ENCODE results near the gene ZCCHC14. TPM values are rescaled to one million over a fixed set of nuclear protein-coding genes. Genes with fewer than 3 reads are reported as not detected.

The ZCCHC14 gene
- total and polyA plus RNA-seq, 2 of the 13 experiments (the other 11 are each of a cell fraction or from before 2014, with no cell fraction given) = 12.4 to 12.5 TPM

DNA sequence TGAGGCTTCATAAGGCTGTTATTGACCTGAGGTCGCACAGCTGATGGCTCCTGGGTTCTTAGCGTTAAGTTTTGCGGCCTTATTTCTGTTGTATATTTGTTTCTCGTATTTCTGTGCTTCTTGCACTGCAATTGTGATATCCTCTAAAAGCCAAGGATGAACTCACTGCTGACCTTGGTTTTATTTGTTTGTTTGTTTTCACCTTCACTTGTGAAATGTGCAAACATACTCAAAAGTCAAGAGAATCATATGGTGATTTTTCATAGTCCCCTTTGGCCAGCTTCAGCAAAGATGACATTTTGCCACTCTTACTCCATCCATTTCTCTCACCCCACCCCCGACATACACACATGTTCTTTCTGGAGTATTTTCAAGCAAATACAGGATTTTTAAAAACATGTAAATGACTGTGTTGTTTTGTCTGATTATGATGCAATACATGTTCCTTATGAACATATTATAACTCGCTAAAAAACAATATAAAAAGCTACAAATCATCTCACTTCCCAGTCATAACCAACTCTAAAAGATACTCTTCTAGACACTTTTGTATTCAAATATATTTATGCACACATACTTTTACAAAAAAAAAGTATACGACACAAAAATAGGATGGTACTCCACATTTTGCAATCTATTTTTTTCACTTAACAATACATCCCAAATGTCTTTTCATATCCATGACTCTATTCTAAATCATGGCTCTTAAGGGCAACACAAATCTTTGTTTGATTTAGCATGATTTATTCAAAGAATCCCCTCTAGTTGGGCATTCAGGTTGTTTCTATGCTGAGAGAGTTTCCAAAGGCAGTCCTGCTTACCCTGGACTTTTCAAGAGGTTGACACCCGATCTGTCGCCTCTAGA lies 5.7 kb upstream of the ZCCHC14 start (continued):
- TF ChIP-seq, protein P1, sequence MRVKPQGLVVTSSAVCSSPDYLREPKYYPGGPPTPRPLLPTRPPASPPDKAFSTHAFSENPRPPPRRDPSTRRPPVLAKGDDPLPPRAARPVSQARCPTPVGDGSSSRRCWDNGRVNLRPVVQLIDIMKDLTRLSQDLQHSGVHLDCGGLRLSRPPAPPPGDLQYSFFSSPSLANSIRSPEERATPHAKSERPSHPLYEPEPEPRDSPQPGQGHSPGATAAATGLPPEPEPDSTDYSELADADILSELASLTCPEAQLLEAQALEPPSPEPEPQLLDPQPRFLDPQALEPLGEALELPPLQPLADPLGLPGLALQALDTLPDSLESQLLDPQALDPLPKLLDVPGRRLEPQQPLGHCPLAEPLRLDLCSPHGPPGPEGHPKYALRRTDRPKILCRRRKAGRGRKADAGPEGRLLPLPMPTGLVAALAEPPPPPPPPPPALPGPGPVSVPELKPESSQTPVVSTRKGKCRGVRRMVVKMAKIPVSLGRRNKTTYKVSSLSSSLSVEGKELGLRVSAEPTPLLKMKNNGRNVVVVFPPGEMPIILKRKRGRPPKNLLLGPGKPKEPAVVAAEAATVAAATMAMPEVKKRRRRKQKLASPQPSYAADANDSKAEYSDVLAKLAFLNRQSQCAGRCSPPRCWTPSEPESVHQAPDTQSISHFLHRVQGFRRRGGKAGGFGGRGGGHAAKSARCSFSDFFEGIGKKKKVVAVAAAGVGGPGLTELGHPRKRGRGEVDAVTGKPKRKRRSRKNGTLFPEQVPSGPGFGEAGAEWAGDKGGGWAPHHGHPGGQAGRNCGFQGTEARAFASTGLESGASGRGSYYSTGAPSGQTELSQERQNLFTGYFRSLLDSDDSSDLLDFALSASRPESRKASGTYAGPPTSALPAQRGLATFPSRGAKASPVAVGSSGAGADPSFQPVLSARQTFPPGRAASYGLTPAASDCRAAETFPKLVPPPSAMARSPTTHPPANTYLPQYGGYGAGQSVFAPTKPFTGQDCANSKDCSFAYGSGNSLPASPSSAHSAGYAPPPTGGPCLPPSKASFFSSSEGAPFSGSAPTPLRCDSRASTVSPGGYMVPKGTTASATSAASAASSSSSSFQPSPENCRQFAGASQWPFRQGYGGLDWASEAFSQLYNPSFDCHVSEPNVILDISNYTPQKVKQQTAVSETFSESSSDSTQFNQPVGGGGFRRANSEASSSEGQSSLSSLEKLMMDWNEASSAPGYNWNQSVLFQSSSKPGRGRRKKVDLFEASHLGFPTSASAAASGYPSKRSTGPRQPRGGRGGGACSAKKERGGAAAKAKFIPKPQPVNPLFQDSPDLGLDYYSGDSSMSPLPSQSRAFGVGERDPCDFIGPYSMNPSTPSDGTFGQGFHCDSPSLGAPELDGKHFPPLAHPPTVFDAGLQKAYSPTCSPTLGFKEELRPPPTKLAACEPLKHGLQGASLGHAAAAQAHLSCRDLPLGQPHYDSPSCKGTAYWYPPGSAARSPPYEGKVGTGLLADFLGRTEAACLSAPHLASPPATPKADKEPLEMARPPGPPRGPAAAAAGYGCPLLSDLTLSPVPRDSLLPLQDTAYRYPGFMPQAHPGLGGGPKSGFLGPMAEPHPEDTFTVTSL (CRISPR knock-in tag; IDR thresholded peaks at IDR 0.05; ENCODE audit: borderline replicate concordance) = peak; percentile 67; the same call in 1 of the 2 replicates
- peak; percentile 82; the same call in 1 of the 2 replicates for TF ChIP-seq MZF1 (CRISPR knock-in tag; IDR thresholded peaks at IDR 0.05; ENCODE audit: borderline replicate concordance)
- no peak for TF ChIP-seq FOXP1 (IDR thresholded peaks at IDR 0.05)
- TF ChIP-seq FOXP1 (CRISPR knock-in tag; IDR thresholded peaks at IDR 0.05) = peak; percentile 95
- TF ChIP-seq ELF3 (CRISPR knock-in tag; IDR thresholded peaks at IDR 0.05) = 0 out of 2 replicates have a peak, but pooled peaks have one; percentile 17
- peak in 1 of 2 experiments; percentile 37; a peak in 1 of 4 replicates for TF ChIP-seq KLF16 (CRISPR knock-in tag; IDR thresholded peaks at IDR 0.05)
- no peak for TF ChIP-seq HOXA7 (CRISPR knock-in tag; IDR thresholded peaks at IDR 0.05)
- no peak for TF ChIP-seq ZNF256 (CRISPR knock-in tag; conservative IDR thresholded peaks at IDR 0.05)
- TF ChIP-seq, protein P2, sequence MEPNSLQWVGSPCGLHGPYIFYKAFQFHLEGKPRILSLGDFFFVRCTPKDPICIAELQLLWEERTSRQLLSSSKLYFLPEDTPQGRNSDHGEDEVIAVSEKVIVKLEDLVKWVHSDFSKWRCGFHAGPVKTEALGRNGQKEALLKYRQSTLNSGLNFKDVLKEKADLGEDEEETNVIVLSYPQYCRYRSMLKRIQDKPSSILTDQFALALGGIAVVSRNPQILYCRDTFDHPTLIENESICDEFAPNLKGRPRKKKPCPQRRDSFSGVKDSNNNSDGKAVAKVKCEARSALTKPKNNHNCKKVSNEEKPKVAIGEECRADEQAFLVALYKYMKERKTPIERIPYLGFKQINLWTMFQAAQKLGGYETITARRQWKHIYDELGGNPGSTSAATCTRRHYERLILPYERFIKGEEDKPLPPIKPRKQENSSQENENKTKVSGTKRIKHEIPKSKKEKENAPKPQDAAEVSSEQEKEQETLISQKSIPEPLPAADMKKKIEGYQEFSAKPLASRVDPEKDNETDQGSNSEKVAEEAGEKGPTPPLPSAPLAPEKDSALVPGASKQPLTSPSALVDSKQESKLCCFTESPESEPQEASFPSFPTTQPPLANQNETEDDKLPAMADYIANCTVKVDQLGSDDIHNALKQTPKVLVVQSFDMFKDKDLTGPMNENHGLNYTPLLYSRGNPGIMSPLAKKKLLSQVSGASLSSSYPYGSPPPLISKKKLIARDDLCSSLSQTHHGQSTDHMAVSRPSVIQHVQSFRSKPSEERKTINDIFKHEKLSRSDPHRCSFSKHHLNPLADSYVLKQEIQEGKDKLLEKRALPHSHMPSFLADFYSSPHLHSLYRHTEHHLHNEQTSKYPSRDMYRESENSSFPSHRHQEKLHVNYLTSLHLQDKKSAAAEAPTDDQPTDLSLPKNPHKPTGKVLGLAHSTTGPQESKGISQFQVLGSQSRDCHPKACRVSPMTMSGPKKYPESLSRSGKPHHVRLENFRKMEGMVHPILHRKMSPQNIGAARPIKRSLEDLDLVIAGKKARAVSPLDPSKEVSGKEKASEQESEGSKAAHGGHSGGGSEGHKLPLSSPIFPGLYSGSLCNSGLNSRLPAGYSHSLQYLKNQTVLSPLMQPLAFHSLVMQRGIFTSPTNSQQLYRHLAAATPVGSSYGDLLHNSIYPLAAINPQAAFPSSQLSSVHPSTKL (CRISPR knock-in tag; IDR thresholded peaks at IDR 0.05) = peak; percentile 77
- peak; percentile 48; the same call in 1 of the 2 replicates for TF ChIP-seq NR2F6 (IDR thresholded peaks at IDR 0.05)
- TF ChIP-seq NR2F6 (CRISPR knock-in tag; IDR thresholded peaks at IDR 0.05) = peak; percentile 6; the same call in 1 of the 2 replicates
- no peak for TF ChIP-seq POLR2AphosphoS5 (IDR thresholded peaks at IDR 0.05; ENCODE audit: low read depth, low read length)
- no peak for TF ChIP-seq ZNF329 (CRISPR knock-in tag; IDR thresholded peaks at IDR 0.05; ENCODE audit: low read depth)
- TF ChIP-seq HMG20A (CRISPR knock-in tag; IDR thresholded peaks at IDR 0.05; ENCODE audit: borderline replicate concordance) = peak; percentile 74
- TF ChIP-seq ZBTB2 (CRISPR knock-in tag; IDR thresholded peaks at IDR 0.05; ENCODE audit: low read depth) = no peak
- TF ChIP-seq RARA (CRISPR knock-in tag; IDR thresholded peaks at IDR 0.05) = peak; percentile 80
- peak; percentile 51; the same call in 1 of the 2 replicates for TF ChIP-seq SOX5 (CRISPR knock-in tag; IDR thresholded peaks at IDR 0.05; ENCODE audit: borderline replicate concordance)
- TF ChIP-seq THAP11 (CRISPR knock-in tag; IDR thresholded peaks at IDR 0.05) = peak; percentile 49; the same call in 1 of the 2 replicates

Measured in HepG2 (cell line).